GM12878 (cell line): ENCODE results near the gene AGBL4. TPM values are rescaled to one million over a fixed set of nuclear protein-coding genes. Genes with fewer than 3 reads are reported as not detected.
A peak's percentile ranks its signal among the peaks of the same experiment; 100 is the strongest.

Experiments
- ATAC-seq: fragments of 200-7000 bp; cut with Tn5 transposase; 3 replicates; pipeline ENCODE4 v1.9.1; 2020; ENCODE audit warnings: mild to moderate bottlenecking, moderate library complexity
- BruUV-seq: library from RNA; stranded (reverse); fragments of 400-500 nt; replicated peaks from 2 replicates; lab custom pipeline; 2021; lab: Mats Ljungman, UMichigan
- CTCF ChIA-PET: fragments of 300-600 bp; sonication (Branson Sonifier 250); formaldehyde crosslinking; extraction: SDS; loops from one replicate; lab custom pipeline; 2021; ENCODE audit warnings: inconsistent platforms; lab: Yijun Ruan, JAX
- POLR2A ChIA-PET: fragments of 350-600 bp; formaldehyde crosslinking; extraction: SDS; loops from one replicate; lab custom pipeline; 2021; ENCODE audit warnings: inconsistent platforms; lab: Charles Lee
- RAD21 ChIA-PET: fragments of 300-600 bp; sonication (Branson Sonifier 250); formaldehyde crosslinking; loops from one replicate; lab custom pipeline; 2023; ENCODE audit warnings: antibody characterized with exemption; ENCODE audit not compliant: unreplicated experiment; lab: Charles Lee
- SMC1A ChIA-PET: fragments of 300-600 bp; sonication (Branson Sonifier 250); formaldehyde crosslinking; loops from one replicate; lab custom pipeline; 2023; ENCODE audit not compliant: unreplicated experiment, uncharacterized antibody; lab: Charles Lee
- DNase-seq: peaks from one replicate; pipeline ENCODE4 v3.0.0-alpha.2; 2011; ENCODE audit warnings: low read depth, low spot score
- FAIRE-seq: peaks from 3 replicates; lab custom pipeline; 2011; peaks lifted over from hg19 to GRCh38; lab: Jason Lieb, UNC
- H2AFZ ChIP-seq: 2 replicates; pipeline ENCODE4 v1.6.0; 2011; ENCODE audit warnings: low read depth, low read length, control low read depth; ENCODE audit not compliant: control insufficient read depth
- H3K27ac ChIP-seq: 2 replicates; pipeline ENCODE4 v1.5.1; 2011; ENCODE audit warnings: control low read depth; ENCODE audit not compliant: control insufficient read depth, insufficient read depth
- H3K27me3 ChIP-seq, 2 experiments: replicated peaks in 1 of 2; 2 replicates each; pipeline versions ENCODE4 v1.6.0 to v1.6.1; 2011; ENCODE audit warnings: low read length in 1 of 2; ENCODE audit not compliant: control insufficient read depth in 2 of 2, insufficient read depth in 2 of 2
- H3K36me3 ChIP-seq, 2 experiments: 2 replicates each; pipeline ENCODE4 v1.5.1; 2011; ENCODE audit warnings: low read length in 1 of 2; ENCODE audit not compliant: control insufficient read depth in 2 of 2, insufficient read depth in 2 of 2
- H3K4me1 ChIP-seq: 2 replicates; pipeline ENCODE4 v1.6.1; 2011; ENCODE audit warnings: mild to moderate bottlenecking, low read length, moderate library complexity, mixed read lengths; ENCODE audit not compliant: control insufficient read depth, insufficient read depth
- H3K4me2 ChIP-seq: 2 replicates; pipeline ENCODE4 v1.6.0; 2011; ENCODE audit warnings: control low read depth; ENCODE audit not compliant: control insufficient read depth, insufficient read depth
- H3K4me3 ChIP-seq: fragments of 200-600 bp; sonication (generic); 2 replicates; pipeline ENCODE4 v1.5.1; 2016
- H3K79me2 ChIP-seq: 2 replicates; pipeline ENCODE4 v1.6.0; 2011; ENCODE audit warnings: low read length; ENCODE audit not compliant: control insufficient read depth, insufficient read depth
- H3K9ac ChIP-seq: 2 replicates; pipeline ENCODE4 v1.8.0; 2011; ENCODE audit warnings: low read length, control low read depth, mixed read lengths; ENCODE audit not compliant: control insufficient read depth, insufficient read depth
- H3K9me3 ChIP-seq: replicated peaks from 3 replicates; pipeline ENCODE4 v1.5.1; 2011; ENCODE audit warnings: mild to moderate bottlenecking, low read length; ENCODE audit not compliant: control insufficient read depth, insufficient read depth
- H4K20me1 ChIP-seq: 2 replicates; pipeline ENCODE4 v1.6.0; 2011; ENCODE audit not compliant: control insufficient read depth, insufficient read depth
- CTCF ChIP-seq, 3 experiments: IDR thresholded peaks in 2 of 3; conservative IDR thresholded peaks in 1 of 3; 2 replicates each; pipeline ENCODE4 v1.5.1; 2011; ENCODE audit warnings: low read depth in 3 of 3, low read length in 3 of 3, mild to moderate bottlenecking in 3 of 3, control low read depth in 2 of 3, moderate library complexity in 2 of 3, inconsistent platforms in 1 of 3, mixed read lengths in 1 of 3; ENCODE audit not compliant: control insufficient read depth in 2 of 3, insufficient read depth in 1 of 3; ENCODE audit errors: extremely low read depth in 1 of 3
- FOXM1 ChIP-seq: IDR thresholded peaks from 2 replicates; pipeline ENCODE4 v1.6.1; 2012; ENCODE audit warnings: low read depth, mild to moderate bottlenecking, inconsistent platforms, low read length, moderate library complexity
- KDM1A ChIP-seq: fragments of 200-600 bp; sonication (generic); IDR thresholded peaks from 2 replicates; pipeline ENCODE4 v1.6.1; 2016; ENCODE audit warnings: borderline replicate concordance
- KLF5 ChIP-seq: fragments of 450-650 bp; IDR thresholded peaks from 2 replicates; pipeline ENCODE4 v1.6.1; 2014; ENCODE audit warnings: mild to moderate bottlenecking; ENCODE audit not compliant: partially characterized antibody
- NFXL1 ChIP-seq: fragments of 450-650 bp; IDR thresholded peaks from 2 replicates; pipeline ENCODE4 v1.6.1; 2017; ENCODE audit warnings: antibody characterized with exemption, mild to moderate bottlenecking, borderline replicate concordance
- POLR2A ChIP-seq: IDR thresholded peaks from 2 replicates; pipeline ENCODE4 v1.6.1; 2011; ENCODE audit warnings: low read depth, mild to moderate bottlenecking, low read length
- RB1 ChIP-seq: fragments of 450-650 bp; formaldehyde crosslinking; IDR thresholded peaks from 2 replicates; pipeline ENCODE4 v1.6.1; 2017; ENCODE audit warnings: mild to moderate bottlenecking, borderline replicate concordance
- RFX5 ChIP-seq: IDR thresholded peaks from 2 replicates; pipeline ENCODE4 v1.6.1; 2011; ENCODE audit warnings: low read depth, low read length, improper control_type of control experiment
- ZNF217 ChIP-seq: fragments of 450-650 bp; IDR thresholded peaks from 2 replicates; pipeline ENCODE4 v1.6.1; 2017; ENCODE audit warnings: antibody characterized with exemption, mild to moderate bottlenecking
- WGBS: methylation state at CpG from one replicate; pipeline ENCODE4 v1.1.6; 2016; ENCODE audit warnings: low lambda C conversion rate; ENCODE audit not compliant: insufficient replicate concordance, insufficient coverage; ENCODE audit errors: missing lambda C conversion rate; 5-methylcytosine and 5-hydroxymethylcytosine counted together
- in situ Hi-C: fragments of 300-500 bp; cut with MboI; formaldehyde crosslinking; loops from 9 replicates; pipeline ENCODE4 v1.14.3; 2018; ENCODE audit warnings: mixed read lengths
- intact Hi-C: fragments of 100-400 bp; cut with micrococcal nuclease; formaldehyde crosslinking; loops from one replicate; pipeline ENCODE4 v1.14.2; 2022; ENCODE audit not compliant: unreplicated experiment
- polyA plus RNA-seq, 11 experiments: library from polyadenylated mRNA; depleted of rRNA in 4 of 11; unstranded in 6 of 11; stranded (reverse) in 5 of 11; fragments of >200 nt; fragmentation: Nextera tagmentation in 4 of 11; fragmentation: Illumina TruSeq in 1 of 11; extraction: Ambion mirVana in 4 of 11; extraction: Trizol in 1 of 11; gene quantifications; 1 replicate in 1 of 11; 2 replicates in 10 of 11; pipeline versions ENCODE4 v1.2.1 to v1.2.3, GENCODE V29; 2011 to 2016; ENCODE audit warnings: inconsistent platforms in 2 of 11, missing spikeins in 2 of 11, low read depth in 1 of 11
- total RNA-seq, 4 experiments: library from RNA; depleted of rRNA in 3 of 4; stranded (reverse); fragments of >200 nt in 3 of 4; fragmentation: Illumina TruSeq in 1 of 4; extraction: Trizol in 1 of 4; gene quantifications; 2 replicates each; pipeline versions ENCODE4 v1.2.1 to v1.2.3, GENCODE V29; 2013 to 2021

The AGBL4 gene
- total and polyA plus RNA-seq, 10 of the 15 experiments (the other 5 are each of a cell fraction or from before 2014, with no cell fraction given): 0.31 TPM; not detected in 9

GRCh38 chr1:48674641-48675040, 1349.1 kb downstream of the AGBL4 start:
- Histone ChIP-seq H3K36me3 (no peaks in the 10 kb centered on the region), H3K9me3 (no peaks in the 10 kb centered on the region), H3K79me2 (no peaks in the 10 kb centered on the region), H3K4me2 (no peak overlapping the region), H2AFZ (no peak overlapping the region), H3K9ac (no peak overlapping the region), H3K27me3 (peaks cover 0 to 2% of the 10 kb centered on the region in 2 experiments; a peak in 2 of 4 replicates), H3K4me1 (no peaks in the 10 kb centered on the region; the same call in 1 of the 2 replicates), H4K20me1 (no peaks in the 10 kb centered on the region), H3K4me3 (no peak overlapping the region), H3K27ac (no peak overlapping the region)
- SMC1A ChIA-PET: no interaction called here
- 0% methylated on average over 2 of the region's 2 CpGs for WGBS
- no TSS peak for BruUV-seq
- FAIRE-seq (no peak), ATAC-seq (no peak), DNase-seq (no peak)
- POLR2A ChIA-PET: no interaction called here
- TF ChIP-seq FOXM1 (no peak), ZNF217 (no peak), KLF5 (no peak), KDM1A (no peak), RB1 (no peak), NFXL1 (no peak), POLR2A (no peak)
- intact Hi-C loops: no loop called here
- RAD21 ChIA-PET: no interaction called here
- in situ Hi-C loops: loop anchor here (5.0 kb wide), 1 partner anchor 1673 kb away; no protein-coding TSS in a partner anchor
- CTCF ChIA-PET: interaction anchor here (0.9 to 6.0 kb wide), 5 partner anchors 14 to 1651 kb away, joined by 3 to 77 read pairs (median 3); no protein-coding TSS in a partner anchor

- WGBS: 39% methylated on average over 12 of the region's 12 CpGs
- ATAC-seq (no peak), FAIRE-seq (no peak), DNase-seq (no peak)
- Histone ChIP-seq H3K27me3 (peaks cover 0 to 2% of the 10 kb centered on the region in 2 experiments; a peak in 2 of 4 replicates), H3K9ac (no peak overlapping the region), H3K4me3 (no peak overlapping the region), H2AFZ (no peak overlapping the region), H3K9me3 (no peaks in the 10 kb centered on the region), H4K20me1 (no peaks in the 10 kb centered on the region), H3K4me2 (no peak overlapping the region), H3K27ac (no peak overlapping the region), H3K79me2 (no peaks in the 10 kb centered on the region), H3K4me1 (no peaks in the 10 kb centered on the region; the same call in 1 of the 2 replicates), H3K36me3 (no peaks in the 10 kb centered on the region)
- intact Hi-C loops (no loop called here), in situ Hi-C loops (no loop called here)
- TF ChIP-seq CTCF (IDR thresholded peaks at IDR 0.05 in 2 of 3, conservative IDR thresholded peaks at IDR 0.05 in 1 of 3; ENCODE audit: control insufficient read depth in 2 of 3, extremely low read depth in 1 of 3, insufficient read depth in 1 of 3, low read depth in 3 of 3, low read length in 3 of 3): peak in 2 of 3 experiments; percentile 18 to 25; a peak in 2 of 6 replicates
- TF ChIP-seq RFX5: no peak
- SMC1A ChIA-PET: no interaction called here
- CTCF ChIA-PET: interaction anchor here (1.1 to 2.0 kb wide), 4 partner anchors 10 to 24 kb away, joined by 3 to 5 read pairs (median 3); no protein-coding TSS in a partner anchor
- no TSS peak for BruUV-seq
- POLR2A ChIA-PET: no interaction called here
- RAD21 ChIA-PET: no interaction called here
These were observed 1350.2 kb downstream of the AGBL4 start for GRCh38 chr1:48673332-48674105.
